Bronchial epithelial cell (primary cell): Measurements from ENCODE around the gene FNDC3B. TPM values are rescaled to one million over a fixed set of nuclear protein-coding genes. Genes with fewer than 3 reads are reported as not detected.

Experiments used
- DNase-seq: peaks from one replicate; pipeline ENCODE4 v3.0.0-alpha.2; 2010; ENCODE audit warnings: low read depth
- FAIRE-seq: peaks from 2 replicates; lab custom pipeline; 2011; peaks lifted over from hg19 to GRCh38; lab: Jason Lieb, UNC
- H3K27me3 ChIP-seq: 2 replicates; pipeline ENCODE4 v1.5.1; 2011; ENCODE audit warnings: low read length; ENCODE audit not compliant: control insufficient read depth, insufficient read depth
- H3K36me3 ChIP-seq: 2 replicates; pipeline ENCODE4 v1.5.1; 2011; ENCODE audit warnings: low read length; ENCODE audit not compliant: control insufficient read depth, insufficient read depth
- H3K4me3 ChIP-seq: 2 replicates; pipeline ENCODE4 v1.5.1; 2011; ENCODE audit warnings: mild to moderate bottlenecking, low read depth, low read length, control low read depth
- CTCF ChIP-seq: IDR thresholded peaks from 2 replicates; pipeline ENCODE4 v1.5.1; 2011; ENCODE audit warnings: mild to moderate bottlenecking, moderate library complexity, low read length, control low read depth, inconsistent platforms; ENCODE audit not compliant: insufficient read depth, severe bottlenecking
- total RNA-seq: library from RNA; depleted of rRNA; stranded (reverse); fragments of >200 nt; gene quantifications from 2 replicates; pipeline ENCODE4 v1.2.1, GENCODE V29; 2014

Gene FNDC3B
- total RNA-seq, 1 donor from 2014 or later, result 39.2 TPM

- Histone ChIP-seq H3K4me3 (no peak overlapping the region), H3K27me3 (no peaks in the 10 kb centered on the region), H3K36me3 (no peaks in the 10 kb centered on the region)
- no peak for DNase-seq
- TF ChIP-seq CTCF, result no peak
- no peak for FAIRE-seq
Measured at GRCh38 chr3:172018364-172018763, 21.0 kb upstream of the FNDC3B start.

GRCh38 chr3:172020763-172021162 lies 18.6 kb upstream of the FNDC3B start:
- H3K36me3 ChIP-seq, result no peaks in the 10 kb centered on the region
- no peaks in the 10 kb centered on the region for H3K27me3 ChIP-seq
- DNase-seq, result no peak
- no peak for FAIRE-seq
- H3K4me3 ChIP-seq, result no peak overlapping the region
- no peak for TF ChIP-seq CTCF

GRCh38 chr3:172021164-172021563 lies 18.2 kb upstream of the FNDC3B start:
- no peak for TF ChIP-seq CTCF
- no peaks in the 10 kb centered on the region for H3K36me3 ChIP-seq
- H3K4me3 ChIP-seq, result no peak overlapping the region
- H3K27me3 ChIP-seq, result no peaks in the 10 kb centered on the region
- DNase-seq, result no peak
- FAIRE-seq, result no peak

- no peak for FAIRE-seq
- Histone ChIP-seq H3K36me3 (no peaks in the 10 kb centered on the region), H3K27me3 (no peaks in the 10 kb centered on the region), H3K4me3 (no peak overlapping the region)
- no peak for TF ChIP-seq CTCF
- no peak for DNase-seq
Measured at GRCh38 chr3:172021859-172022258, 17.5 kb upstream of the FNDC3B start.

- no peak for DNase-seq
- no peak overlapping the region for H3K4me3 ChIP-seq
- TF ChIP-seq CTCF, result no peak
- no peaks in the 10 kb centered on the region for H3K27me3 ChIP-seq
- H3K36me3 ChIP-seq, result no peaks in the 10 kb centered on the region
- no peak for FAIRE-seq
Measured at GRCh38 chr3:172023915-172024314, 15.5 kb upstream of the FNDC3B start.

GRCh38 chr3:172024679-172025078 lies 14.7 kb upstream of the FNDC3B start:
- H3K27me3 ChIP-seq, result no peaks in the 10 kb centered on the region
- DNase-seq, result no peak
- TF ChIP-seq CTCF, result no peak
- no peak overlapping the region for H3K4me3 ChIP-seq
- FAIRE-seq, result no peak
- no peaks in the 10 kb centered on the region for H3K36me3 ChIP-seq
